HEK293 (cell line): ENCODE data around the gene SMAD7.

Experiments
- CTCF ChIA-PET: fragments of 350-600 bp; formaldehyde crosslinking; extraction: SDS; loops from one replicate; lab custom pipeline; 2021; ENCODE audit warnings: antibody characterized with exemption; lab: Yijun Ruan, JAX
- POLR2A ChIA-PET: fragments of 300-600 bp; formaldehyde crosslinking; extraction: SDS; loops from one replicate; lab custom pipeline; 2020; ENCODE audit warnings: antibody characterized with exemption, inconsistent platforms; lab: Yijun Ruan, JAX
- H3K27ac ChIP-seq: fragments of 200-500 bp; sonication (Bioruptor generic); 2 replicates; pipeline ENCODE4 v1.5.1; 2014; ENCODE audit warnings: low read depth, low read length, control low read depth, inconsistent platforms; ENCODE audit errors: extremely low read depth
- H3K36me3 ChIP-seq, 2 experiments: fragments of 200-500 bp in 1 of 2; sonication (Bioruptor generic) in 1 of 2; 1 replicate in 1 of 2; 2 replicates in 1 of 2; pipeline ENCODE4 v1.5.1; 2014 to 2017; ENCODE audit warnings: inconsistent platforms in 2 of 2, low read length in 2 of 2; ENCODE audit not compliant: control insufficient read depth in 2 of 2, insufficient read depth in 1 of 2
- H3K4me1 ChIP-seq: fragments of 200-500 bp; sonication (Bioruptor generic); 2 replicates; pipeline ENCODE4 v1.5.1; 2014; ENCODE audit warnings: mild to moderate bottlenecking, low read length, inconsistent platforms; ENCODE audit not compliant: control insufficient read depth, insufficient read depth
- H3K4me3 ChIP-seq: 2 replicates; pipeline ENCODE4 v1.5.1; 2011; ENCODE audit warnings: low read depth, mild to moderate bottlenecking, control low read depth, low read length, moderate library complexity
- H3K9me3 ChIP-seq: fragments of 200-500 bp; sonication (Bioruptor generic); 2 replicates; pipeline ENCODE4 v1.5.1; 2014; ENCODE audit warnings: low read depth, low read length, inconsistent platforms; ENCODE audit not compliant: control insufficient read depth, insufficient read depth
- PRDM1 ChIP-seq: fragments of 450-650 bp; formaldehyde crosslinking; IDR thresholded peaks from 2 replicates; pipeline ENCODE4; 2016; ENCODE audit warnings: missing biosample characterization, missing genetic modification characterization
- REPIN1 ChIP-seq: fragments of 450-650 bp; formaldehyde crosslinking; IDR thresholded peaks from 2 replicates; pipeline ENCODE4 v1.5.1; 2017; ENCODE audit warnings: missing biosample characterization, missing genetic modification characterization, low read depth
- ZBTB1 ChIP-seq: fragments of 450-650 bp; formaldehyde crosslinking; IDR thresholded peaks from 2 replicates; pipeline ENCODE4 v1.5.1; 2016; ENCODE audit warnings: missing biosample characterization, missing genetic modification characterization
- ZBTB17 ChIP-seq: fragments of 450-650 bp; formaldehyde crosslinking; IDR thresholded peaks from 2 replicates; pipeline ENCODE4 v1.5.1; 2016; ENCODE audit warnings: missing biosample characterization, missing genetic modification characterization
- ZBTB21 ChIP-seq: fragments of 450-650 bp; formaldehyde crosslinking; IDR thresholded peaks from 2 replicates; pipeline ENCODE4 v1.5.1; 2017; ENCODE audit warnings: missing biosample characterization, missing genetic modification characterization
- ZEB2 ChIP-seq: fragments of 450-650 bp; formaldehyde crosslinking; IDR thresholded peaks from 2 replicates; pipeline ENCODE4 v1.5.1; 2016; ENCODE audit warnings: missing biosample characterization, missing genetic modification characterization
- ZFHX2 ChIP-seq: fragments of 450-650 bp; formaldehyde crosslinking; conservative IDR thresholded peaks from 2 replicates; pipeline ENCODE4 v1.5.1; 2016; ENCODE audit warnings: missing biosample characterization, missing genetic modification characterization
- ZNF157 ChIP-seq: fragments of 450-650 bp; formaldehyde crosslinking; IDR thresholded peaks from 2 replicates; pipeline ENCODE4 v1.5.1; 2016; ENCODE audit warnings: missing biosample characterization, missing genetic modification characterization
- ZNF184 ChIP-seq: fragments of 450-650 bp; IDR thresholded peaks from 2 replicates; pipeline ENCODE4 v1.5.1; 2018; ENCODE audit warnings: missing biosample characterization, mild to moderate bottlenecking, missing genetic modification characterization
- ZNF335 ChIP-seq: fragments of 450-650 bp; formaldehyde crosslinking; conservative IDR thresholded peaks from 2 replicates; pipeline ENCODE4 v1.5.1; 2016; ENCODE audit warnings: missing biosample characterization, missing genetic modification characterization
- ZNF362 ChIP-seq: fragments of 450-650 bp; formaldehyde crosslinking; IDR thresholded peaks from 2 replicates; pipeline ENCODE4 v1.5.1; 2016; ENCODE audit warnings: missing biosample characterization, missing genetic modification characterization
- ZNF548 ChIP-seq: fragments of 450-650 bp; formaldehyde crosslinking; IDR thresholded peaks from 2 replicates; pipeline ENCODE4 v1.5.1; 2016; ENCODE audit warnings: missing biosample characterization, missing genetic modification characterization
- ZNF558 ChIP-seq: fragments of 450-650 bp; formaldehyde crosslinking; IDR thresholded peaks from 2 replicates; pipeline ENCODE4 v1.5.1; 2016; ENCODE audit warnings: missing biosample characterization, missing genetic modification characterization
- ZNF600 ChIP-seq: fragments of 450-650 bp; formaldehyde crosslinking; IDR thresholded peaks from 2 replicates; pipeline ENCODE4 v1.5.1; 2016; ENCODE audit warnings: missing biosample characterization, missing genetic modification characterization
- ZNF654 ChIP-seq: fragments of 450-650 bp; formaldehyde crosslinking; IDR thresholded peaks from 2 replicates; pipeline ENCODE4 v1.5.1; 2016; ENCODE audit warnings: low read depth, missing biosample characterization, missing genetic modification characterization
- ZNF664 ChIP-seq: fragments of 450-650 bp; formaldehyde crosslinking; IDR thresholded peaks from 2 replicates; pipeline ENCODE4 v1.5.1; 2016; ENCODE audit warnings: missing biosample characterization, missing genetic modification characterization
- ZNF76 ChIP-seq: fragments of 450-650 bp; formaldehyde crosslinking; IDR thresholded peaks from 2 replicates; pipeline ENCODE4; 2016; ENCODE audit warnings: low read depth, missing biosample characterization, missing genetic modification characterization, borderline replicate concordance
- ZSCAN30 ChIP-seq: fragments of 450-650 bp; IDR thresholded peaks from 2 replicates; pipeline ENCODE4 v1.5.1; 2018; ENCODE audit warnings: missing biosample characterization, mild to moderate bottlenecking, missing genetic modification characterization, moderate library complexity
- TF ChIP-seq, protein P1 (sequence below): fragments of 450-650 bp; formaldehyde crosslinking; conservative IDR thresholded peaks from 2 replicates; pipeline ENCODE4 v1.5.1; 2016; ENCODE audit warnings: low read depth, missing biosample characterization, missing genetic modification characterization
- TF ChIP-seq, protein P2 (sequence below): fragments of 450-650 bp; formaldehyde crosslinking; IDR thresholded peaks from 2 replicates; pipeline ENCODE4 v1.5.1; 2016; ENCODE audit warnings: missing biosample characterization, missing genetic modification characterization
- TF ChIP-seq, protein P3 (sequence below): fragments of 450-650 bp; formaldehyde crosslinking; IDR thresholded peaks from 2 replicates; pipeline ENCODE4 v1.5.1; 2016; ENCODE audit warnings: missing biosample characterization, missing genetic modification characterization
- TF ChIP-seq, protein P4 (sequence below): fragments of 450-650 bp; IDR thresholded peaks from 2 replicates; pipeline ENCODE4 v1.5.1; 2018; ENCODE audit warnings: missing biosample characterization, mild to moderate bottlenecking, missing genetic modification characterization
- TF ChIP-seq, protein P5 (sequence below): fragments of 450-650 bp; formaldehyde crosslinking; IDR thresholded peaks from 2 replicates; pipeline ENCODE4 v1.5.1; 2016; ENCODE audit warnings: missing biosample characterization, missing genetic modification characterization

Gene SMAD7

DNA sequence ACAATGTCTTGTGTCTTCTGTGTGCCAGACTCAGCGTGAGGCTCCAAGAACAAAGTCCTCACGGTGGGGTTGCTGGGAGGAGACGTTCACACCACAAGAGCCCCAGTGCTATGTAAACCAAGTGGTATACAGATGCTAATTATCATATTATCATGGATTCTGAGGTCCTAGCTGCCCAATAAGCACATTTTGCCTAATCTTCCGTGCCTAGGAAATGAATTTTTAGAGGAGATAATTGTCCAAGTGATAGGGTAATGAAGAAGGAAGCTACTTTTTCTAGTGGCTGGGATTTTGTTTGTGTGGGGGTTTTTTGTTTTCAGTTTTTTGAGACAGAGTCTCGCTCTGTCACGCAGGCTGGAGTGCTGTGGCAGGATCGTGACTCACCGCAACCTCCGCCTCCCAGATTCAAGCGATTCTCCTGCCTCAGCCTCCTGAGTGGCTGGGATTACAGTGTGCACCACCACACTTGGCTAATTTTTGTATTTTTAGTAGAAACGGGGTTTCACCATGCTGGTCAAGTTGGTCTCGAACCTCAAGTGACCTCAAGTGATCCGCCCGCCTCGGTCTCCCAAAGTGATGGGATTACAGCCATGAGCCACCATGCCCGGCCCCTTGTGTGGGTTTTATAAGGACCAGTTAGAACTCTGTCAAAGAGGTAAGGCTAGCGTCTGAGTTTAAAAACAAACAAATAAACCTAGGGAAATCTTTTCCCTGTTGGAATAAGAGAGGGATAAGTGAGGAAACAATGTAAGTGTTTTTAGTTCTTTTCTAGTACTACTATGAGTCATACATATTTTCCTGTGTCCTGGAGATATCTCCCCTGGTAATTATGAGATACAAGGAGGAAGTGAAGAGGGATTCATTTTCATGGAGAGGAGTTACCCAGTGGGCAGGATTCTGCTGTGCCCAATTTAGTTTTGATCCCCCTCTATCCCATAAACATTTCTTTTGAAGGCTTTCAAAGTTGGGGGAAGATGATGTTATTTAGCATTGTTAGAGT is 9.5 kb upstream of the SMAD7 start (continued):
- TF ChIP-seq, protein P1, sequence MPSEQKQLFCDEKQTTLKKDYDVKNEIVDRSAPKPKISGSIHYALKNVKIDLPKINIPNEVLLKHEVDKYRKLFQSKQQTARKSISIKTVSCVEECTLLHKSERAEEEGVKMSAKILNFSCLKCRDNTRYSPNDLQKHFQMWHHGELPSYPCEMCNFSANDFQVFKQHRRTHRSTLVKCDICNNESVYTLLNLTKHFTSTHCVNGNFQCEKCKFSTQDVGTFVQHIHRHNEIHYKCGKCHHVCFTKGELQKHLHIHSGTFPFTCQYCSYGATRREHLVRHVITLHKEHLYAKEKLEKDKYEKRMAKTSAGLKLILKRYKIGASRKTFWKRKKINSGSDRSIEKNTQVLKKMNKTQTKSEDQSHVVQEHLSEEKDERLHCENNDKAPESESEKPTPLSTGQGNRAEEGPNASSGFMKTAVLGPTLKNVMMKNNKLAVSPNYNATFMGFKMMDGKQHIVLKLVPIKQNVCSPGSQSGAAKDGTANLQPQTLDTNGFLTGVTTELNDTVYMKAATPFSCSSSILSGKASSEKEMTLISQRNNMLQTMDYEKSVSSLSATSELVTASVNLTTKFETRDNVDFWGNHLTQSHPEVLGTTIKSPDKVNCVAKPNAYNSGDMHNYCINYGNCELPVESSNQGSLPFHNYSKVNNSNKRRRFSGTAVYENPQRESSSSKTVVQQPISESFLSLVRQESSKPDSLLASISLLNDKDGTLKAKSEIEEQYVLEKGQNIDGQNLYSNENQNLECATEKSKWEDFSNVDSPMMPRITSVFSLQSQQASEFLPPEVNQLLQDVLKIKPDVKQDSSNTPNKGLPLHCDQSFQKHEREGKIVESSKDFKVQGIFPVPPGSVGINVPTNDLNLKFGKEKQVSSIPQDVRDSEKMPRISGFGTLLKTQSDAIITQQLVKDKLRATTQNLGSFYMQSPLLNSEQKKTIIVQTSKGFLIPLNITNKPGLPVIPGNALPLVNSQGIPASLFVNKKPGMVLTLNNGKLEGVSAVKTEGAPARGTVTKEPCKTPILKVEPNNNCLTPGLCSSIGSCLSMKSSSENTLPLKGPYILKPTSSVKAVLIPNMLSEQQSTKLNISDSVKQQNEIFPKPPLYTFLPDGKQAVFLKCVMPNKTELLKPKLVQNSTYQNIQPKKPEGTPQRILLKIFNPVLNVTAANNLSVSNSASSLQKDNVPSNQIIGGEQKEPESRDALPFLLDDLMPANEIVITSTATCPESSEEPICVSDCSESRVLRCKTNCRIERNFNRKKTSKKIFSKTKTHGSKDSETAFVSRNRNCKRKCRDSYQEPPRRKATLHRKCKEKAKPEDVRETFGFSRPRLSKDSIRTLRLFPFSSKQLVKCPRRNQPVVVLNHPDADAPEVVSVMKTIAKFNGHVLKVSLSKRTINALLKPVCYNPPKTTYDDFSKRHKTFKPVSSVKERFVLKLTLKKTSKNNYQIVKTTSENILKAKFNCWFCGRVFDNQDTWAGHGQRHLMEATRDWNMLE (tag by site-specific recombination), result 0 out of 2 replicates have a peak, but pooled peaks have one; percentile 12
- TF ChIP-seq ZNF335 (tag by site-specific recombination), result peak; percentile 80
- no peak for TF ChIP-seq ZNF184 (tag by site-specific recombination)
- TF ChIP-seq ZSCAN30 (tag by site-specific recombination), result no peak
- no peak for TF ChIP-seq ZNF654 (tag by site-specific recombination)
- peak; percentile 63; the same call in 1 of the 2 replicates for TF ChIP-seq ZNF362 (tag by site-specific recombination)
- TF ChIP-seq ZBTB17 (tag by site-specific recombination), result peak; percentile 84
- TF ChIP-seq ZNF600 (tag by site-specific recombination), result peak; percentile 90
- TF ChIP-seq ZEB2 (tag by site-specific recombination), result peak; percentile 44; the same call in 1 of the 2 replicates
- TF ChIP-seq, protein P2, sequence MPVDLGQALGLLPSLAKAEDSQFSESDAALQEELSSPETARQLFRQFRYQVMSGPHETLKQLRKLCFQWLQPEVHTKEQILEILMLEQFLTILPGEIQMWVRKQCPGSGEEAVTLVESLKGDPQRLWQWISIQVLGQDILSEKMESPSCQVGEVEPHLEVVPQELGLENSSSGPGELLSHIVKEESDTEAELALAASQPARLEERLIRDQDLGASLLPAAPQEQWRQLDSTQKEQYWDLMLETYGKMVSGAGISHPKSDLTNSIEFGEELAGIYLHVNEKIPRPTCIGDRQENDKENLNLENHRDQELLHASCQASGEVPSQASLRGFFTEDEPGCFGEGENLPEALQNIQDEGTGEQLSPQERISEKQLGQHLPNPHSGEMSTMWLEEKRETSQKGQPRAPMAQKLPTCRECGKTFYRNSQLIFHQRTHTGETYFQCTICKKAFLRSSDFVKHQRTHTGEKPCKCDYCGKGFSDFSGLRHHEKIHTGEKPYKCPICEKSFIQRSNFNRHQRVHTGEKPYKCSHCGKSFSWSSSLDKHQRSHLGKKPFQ (tag by site-specific recombination), result peak; percentile 94
- TF ChIP-seq ZNF664 (tag by site-specific recombination), result no peak
- TF ChIP-seq PRDM1, result peak; percentile 92
- peak; percentile 63 for TF ChIP-seq ZFHX2 (tag by site-specific recombination)
- no peak for TF ChIP-seq ZBTB1 (tag by site-specific recombination)
- peak; percentile 54; the same call in 1 of the 2 replicates for TF ChIP-seq ZNF558

DNA sequence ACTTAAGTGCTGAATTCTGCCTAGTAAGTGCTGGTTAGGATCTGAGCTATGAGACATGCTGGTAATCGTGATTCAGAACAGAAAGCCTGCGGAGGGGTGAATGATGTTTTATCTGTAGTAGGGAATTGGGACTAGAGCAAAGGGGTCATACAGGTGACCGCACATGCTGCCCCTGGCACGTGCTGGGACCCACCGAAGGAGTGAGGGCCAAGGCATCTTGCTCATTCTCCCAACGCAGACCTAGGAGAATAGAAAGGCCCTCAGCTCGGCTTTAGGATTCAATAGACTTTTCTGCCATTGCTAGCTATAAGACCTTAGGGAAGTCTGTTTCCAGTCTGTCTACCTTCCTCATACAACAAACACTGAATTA is 8.8 kb upstream of the SMAD7 start:
- CTCF ChIA-PET, result interaction anchor here (1.5 kb wide), 2 partner anchors 15 to 84 kb away, joined by 3 to 6 read pairs; no protein-coding TSS in a partner anchor
- H3K4me3 ChIP-seq, result no peak overlapping the region
- no peaks in the 10 kb centered on the region for H3K9me3 ChIP-seq
- POLR2A ChIA-PET, result interaction anchor here (1.3 kb wide), 1 partner anchor 36 kb away, joined by 3 read pairs; no protein-coding TSS in a partner anchor
- no peaks in the 10 kb centered on the region for H3K36me3 ChIP-seq
- peak overlapping the region; percentile 70 for H3K27ac ChIP-seq
- peaks cover 28% of the 10 kb centered on the region for H3K4me1 ChIP-seq
- TF ChIP-seq, protein P3, sequence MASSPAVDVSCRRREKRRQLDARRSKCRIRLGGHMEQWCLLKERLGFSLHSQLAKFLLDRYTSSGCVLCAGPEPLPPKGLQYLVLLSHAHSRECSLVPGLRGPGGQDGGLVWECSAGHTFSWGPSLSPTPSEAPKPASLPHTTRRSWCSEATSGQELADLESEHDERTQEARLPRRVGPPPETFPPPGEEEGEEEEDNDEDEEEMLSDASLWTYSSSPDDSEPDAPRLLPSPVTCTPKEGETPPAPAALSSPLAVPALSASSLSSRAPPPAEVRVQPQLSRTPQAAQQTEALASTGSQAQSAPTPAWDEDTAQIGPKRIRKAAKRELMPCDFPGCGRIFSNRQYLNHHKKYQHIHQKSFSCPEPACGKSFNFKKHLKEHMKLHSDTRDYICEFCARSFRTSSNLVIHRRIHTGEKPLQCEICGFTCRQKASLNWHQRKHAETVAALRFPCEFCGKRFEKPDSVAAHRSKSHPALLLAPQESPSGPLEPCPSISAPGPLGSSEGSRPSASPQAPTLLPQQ, result no peak
- no peak for TF ChIP-seq REPIN1
- TF ChIP-seq, protein P4, sequence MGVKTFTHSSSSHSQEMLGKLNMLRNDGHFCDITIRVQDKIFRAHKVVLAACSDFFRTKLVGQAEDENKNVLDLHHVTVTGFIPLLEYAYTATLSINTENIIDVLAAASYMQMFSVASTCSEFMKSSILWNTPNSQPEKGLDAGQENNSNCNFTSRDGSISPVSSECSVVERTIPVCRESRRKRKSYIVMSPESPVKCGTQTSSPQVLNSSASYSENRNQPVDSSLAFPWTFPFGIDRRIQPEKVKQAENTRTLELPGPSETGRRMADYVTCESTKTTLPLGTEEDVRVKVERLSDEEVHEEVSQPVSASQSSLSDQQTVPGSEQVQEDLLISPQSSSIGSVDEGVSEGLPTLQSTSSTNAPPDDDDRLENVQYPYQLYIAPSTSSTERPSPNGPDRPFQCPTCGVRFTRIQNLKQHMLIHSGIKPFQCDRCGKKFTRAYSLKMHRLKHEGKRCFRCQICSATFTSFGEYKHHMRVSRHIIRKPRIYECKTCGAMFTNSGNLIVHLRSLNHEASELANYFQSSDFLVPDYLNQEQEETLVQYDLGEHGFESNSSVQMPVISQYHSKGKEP (tag by site-specific recombination), result no peak
- TF ChIP-seq ZBTB21 (tag by site-specific recombination), result no peak
- TF ChIP-seq ZNF548 (tag by site-specific recombination), result no peak
- TF ChIP-seq, protein P5, sequence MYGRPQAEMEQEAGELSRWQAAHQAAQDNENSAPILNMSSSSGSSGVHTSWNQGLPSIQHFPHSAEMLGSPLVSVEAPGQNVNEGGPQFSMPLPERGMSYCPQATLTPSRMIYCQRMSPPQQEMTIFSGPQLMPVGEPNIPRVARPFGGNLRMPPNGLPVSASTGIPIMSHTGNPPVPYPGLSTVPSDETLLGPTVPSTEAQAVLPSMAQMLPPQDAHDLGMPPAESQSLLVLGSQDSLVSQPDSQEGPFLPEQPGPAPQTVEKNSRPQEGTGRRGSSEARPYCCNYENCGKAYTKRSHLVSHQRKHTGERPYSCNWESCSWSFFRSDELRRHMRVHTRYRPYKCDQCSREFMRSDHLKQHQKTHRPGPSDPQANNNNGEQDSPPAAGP (tag by site-specific recombination), result no peak
- TF ChIP-seq ZNF157 (tag by site-specific recombination), result no peak
- TF ChIP-seq ZNF76 (tag by site-specific recombination), result no peak
